ENCODE measurements around the gene HIP1R.

HIP1R gene

DNA sequence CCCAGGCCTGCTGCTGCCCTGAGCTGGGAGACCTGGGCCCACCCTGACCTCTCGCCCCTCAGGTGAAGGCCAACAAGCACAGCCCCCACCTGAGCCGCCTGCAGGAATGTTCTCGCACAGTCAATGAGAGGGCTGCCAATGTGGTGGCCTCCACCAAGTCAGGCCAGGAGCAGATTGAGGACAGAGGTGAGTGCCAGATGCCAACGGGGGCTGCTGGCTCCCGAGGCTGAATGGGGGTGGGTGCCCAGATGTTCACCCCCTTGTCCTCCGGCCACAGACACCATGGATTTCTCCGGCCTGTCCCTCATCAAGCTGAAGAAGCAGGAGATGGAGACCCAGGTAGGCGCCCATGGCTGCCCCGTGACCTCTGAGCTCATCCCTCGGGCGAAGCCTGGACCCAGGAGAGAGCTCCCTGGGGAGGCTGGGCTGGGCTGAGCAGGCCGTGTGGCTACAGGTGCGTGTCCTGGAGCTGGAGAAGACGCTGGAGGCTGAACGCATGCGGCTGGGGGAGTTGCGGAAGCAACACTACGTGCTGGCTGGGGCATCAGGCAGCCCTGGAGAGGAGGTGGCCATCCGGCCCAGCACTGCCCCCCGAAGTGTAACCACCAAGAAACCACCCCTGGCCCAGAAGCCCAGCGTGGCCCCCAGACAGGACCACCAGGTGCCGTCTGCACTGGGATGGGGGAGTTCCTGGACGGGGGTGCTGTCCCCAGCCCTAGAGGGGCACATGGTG is 25.8 kb downstream of the HIP1R start:
- DNase-seq, result no peak

DNA sequence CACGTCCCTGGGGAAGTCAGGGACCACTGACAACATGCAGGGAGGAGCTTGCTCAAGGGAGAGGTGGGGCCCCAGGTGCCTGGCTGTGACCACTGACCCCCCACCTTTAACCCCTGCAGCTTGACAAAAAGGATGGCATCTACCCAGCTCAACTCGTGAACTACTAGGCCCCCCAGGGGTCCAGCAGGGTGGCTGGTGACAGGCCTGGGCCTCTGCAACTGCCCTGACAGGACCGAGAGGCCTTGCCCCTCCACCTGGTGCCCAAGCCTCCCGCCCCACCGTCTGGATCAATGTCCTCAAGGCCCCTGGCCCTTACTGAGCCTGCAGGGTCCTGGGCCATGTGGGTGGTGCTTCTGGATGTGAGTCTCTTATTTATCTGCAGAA is 26.3 kb downstream of the HIP1R start:
- DNase-seq, result no peak

- no peak for DNase-seq
Measured at GRCh38 chr12:122862110-122862634, 26.9 kb downstream of the HIP1R start.

- DNase-seq, result peak; percentile 64
Measured at GRCh38 chr12:122862872-122863701, 27.8 kb downstream of the HIP1R start.

DNA sequence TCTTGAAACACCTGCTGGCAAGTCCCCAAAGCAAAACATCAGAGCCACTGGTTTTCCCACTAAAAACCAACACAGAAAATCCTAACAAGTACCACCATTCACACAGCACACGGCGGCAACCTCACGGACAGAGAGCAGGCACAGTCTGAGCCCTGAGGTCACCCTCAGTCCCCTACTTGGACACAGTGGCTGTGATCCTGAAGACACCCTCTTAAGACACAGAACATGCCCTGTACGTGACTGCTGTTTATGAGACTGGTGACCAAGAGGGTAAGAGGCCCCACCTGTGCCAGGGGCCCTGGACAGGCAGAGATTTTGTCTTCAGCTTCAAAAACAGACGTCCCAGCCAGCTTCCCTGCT is 29.6 kb downstream of the HIP1R start:
- no peak for DNase-seq

DNA sequence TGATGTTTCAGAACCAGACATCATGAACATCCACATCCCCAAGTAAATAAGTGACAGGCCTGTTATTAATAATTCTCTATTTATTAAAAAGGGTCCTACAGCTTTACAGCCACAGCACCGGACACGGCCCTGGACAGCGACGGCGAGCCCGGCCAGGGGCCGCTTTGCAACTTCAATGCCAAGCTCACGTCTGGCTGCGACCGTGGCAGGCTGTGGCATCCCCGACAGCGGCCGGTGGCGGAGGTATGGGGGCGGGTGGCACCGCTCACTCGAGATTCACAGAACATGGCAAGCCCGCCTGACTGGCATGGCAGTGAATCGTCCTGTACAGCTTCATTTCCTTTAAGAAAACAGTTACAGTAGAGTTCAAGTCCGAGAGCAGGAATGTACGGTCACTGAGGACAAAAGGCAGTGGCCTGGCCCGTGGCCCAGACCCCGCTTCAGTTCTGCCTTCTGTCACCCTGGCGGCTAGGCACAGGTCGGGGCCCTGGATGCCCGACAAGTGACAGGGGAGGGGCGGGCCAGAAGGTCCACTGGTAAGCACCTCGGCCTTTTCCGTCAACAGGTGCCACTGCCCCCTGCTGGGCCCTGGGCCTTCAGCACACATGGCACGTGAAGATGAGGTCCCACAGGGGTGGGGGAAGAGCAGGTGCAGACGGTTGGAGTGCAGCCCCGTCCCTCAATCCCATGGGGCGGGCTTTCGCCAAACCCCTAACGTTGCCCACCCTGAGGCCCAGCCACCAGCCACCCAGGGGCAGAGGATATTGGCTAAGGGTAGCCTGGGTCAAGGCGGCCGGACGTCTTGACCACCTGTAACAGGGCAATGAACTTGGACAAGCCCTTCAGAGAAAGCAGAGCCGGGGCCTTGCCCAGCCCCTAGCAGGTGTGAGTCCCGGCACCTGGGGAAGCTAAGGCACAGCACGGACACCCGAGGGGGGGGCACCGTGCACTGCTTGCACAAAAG is 30.3 kb downstream of the HIP1R start:
- DNase-seq, result no peak

DNA sequence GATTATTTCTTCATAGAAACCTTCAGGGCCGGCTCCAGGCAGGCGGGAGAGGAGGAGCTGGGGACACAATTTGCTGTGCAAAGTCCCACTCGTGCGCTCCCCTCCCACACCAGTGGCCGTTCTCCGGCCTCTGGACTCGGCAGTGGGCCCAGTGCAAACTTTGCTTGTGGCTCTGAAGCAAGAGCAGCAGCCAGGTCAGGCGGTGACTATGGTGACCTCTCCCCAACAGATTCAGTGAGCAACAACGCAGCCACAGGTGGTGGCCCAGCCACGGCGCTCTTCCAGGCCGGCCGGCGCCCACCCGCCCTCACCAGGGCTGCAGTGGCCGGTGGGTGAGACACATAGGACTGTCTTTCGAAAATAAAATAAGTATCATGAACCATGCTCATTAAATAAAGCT is 31.1 kb downstream of the HIP1R start:
- no peak for DNase-seq

- DNase-seq, result no peak
Measured at GRCh38 chr12:122866950-122867607, 31.8 kb downstream of the HIP1R start.

- DNase-seq, result no peak
Measured at GRCh38 chr12:122867691-122868461, 32.6 kb downstream of the HIP1R start.

DNA sequence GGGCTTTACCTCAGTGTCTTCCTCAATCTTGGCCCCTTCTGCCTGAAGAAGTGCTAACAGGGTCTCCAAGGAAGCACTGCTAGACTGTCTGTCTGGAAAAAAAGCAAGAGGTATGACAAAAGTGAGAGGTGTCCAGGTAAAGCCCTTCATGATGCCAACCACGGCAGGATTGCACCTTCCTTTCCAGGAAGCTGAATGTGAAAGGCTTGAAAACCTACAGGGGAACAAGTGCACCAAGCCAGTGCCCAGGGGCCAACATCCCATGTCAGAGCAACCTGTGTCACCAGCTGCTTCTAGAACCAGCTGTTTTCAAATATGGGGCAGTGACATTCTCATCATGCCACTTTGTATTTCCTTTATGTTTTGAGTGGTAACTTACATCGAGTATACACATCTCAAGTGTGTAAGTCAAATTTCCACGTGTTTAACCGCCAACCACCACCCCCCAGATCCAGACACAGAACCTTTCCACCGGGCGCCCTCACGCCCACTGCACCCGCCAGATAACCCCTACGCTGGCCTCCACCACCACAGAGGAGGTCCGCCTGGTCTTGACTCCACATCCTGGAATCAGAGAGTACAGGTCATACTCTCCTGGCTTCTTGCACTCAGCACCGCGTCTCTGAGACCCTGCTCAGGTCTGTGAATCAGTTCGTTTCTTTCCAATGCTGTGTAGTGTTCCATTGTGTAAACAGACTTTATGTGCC is 33.4 kb downstream of the HIP1R start:
- no peak for DNase-seq

GRCh38 chr12:122869207-122869973 is 34.1 kb downstream of the HIP1R start:
- no peak for DNase-seq

DNA sequence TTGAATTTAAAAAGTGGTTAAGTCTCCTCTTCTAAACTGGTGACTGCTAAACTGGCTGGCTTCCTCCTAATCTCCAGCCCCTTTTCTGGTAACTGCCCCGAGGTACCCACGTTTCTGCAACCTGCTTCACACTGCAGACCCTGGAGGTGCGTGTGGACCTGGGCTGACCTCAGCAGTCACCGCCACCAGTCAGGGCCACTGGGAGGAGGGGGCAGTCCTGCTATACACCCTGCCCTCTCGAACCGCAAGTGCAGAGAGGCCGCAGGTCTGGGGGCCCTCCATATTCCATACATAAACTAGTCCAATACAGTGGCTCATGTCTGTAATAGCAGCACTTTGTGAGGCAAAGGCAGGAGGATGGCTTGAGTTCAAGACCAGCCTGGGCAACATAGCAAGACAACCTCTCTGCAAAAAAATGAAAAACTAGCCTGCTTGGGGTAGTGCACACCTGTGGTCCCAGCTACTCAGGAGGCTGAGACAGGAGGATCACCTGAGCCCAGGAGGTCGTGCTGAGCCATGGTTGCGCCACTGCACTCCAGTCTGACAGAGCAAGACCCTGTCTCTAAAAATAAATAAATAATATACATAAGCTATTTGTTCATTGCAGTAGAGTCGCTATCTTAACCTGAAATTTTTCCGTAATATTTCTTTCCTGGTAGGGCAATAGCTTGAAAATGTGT is 35.0 kb downstream of the HIP1R start:
- no peak for DNase-seq

GRCh38 chr12:122870867-122871664 is 35.8 kb downstream of the HIP1R start:
- DNase-seq, result peak; percentile 67

GRCh38 chr12:122871851-122872780 is 36.9 kb downstream of the HIP1R start:
- peak; percentile 68 for DNase-seq

GRCh38 chr12:122872815-122873361 is 37.6 kb downstream of the HIP1R start:
- DNase-seq, result peak; percentile 74

- DNase-seq, result no peak
Measured at GRCh38 chr12:122873540-122873939, 38.3 kb downstream of the HIP1R start.

GRCh38 chr12:122874081-122874480 is 38.8 kb downstream of the HIP1R start:
- DNase-seq, result no peak
